Hepatocyte (in vitro differentiated cells): ENCODE data around the gene FGR.

Source experiments
- EZH2 ChIP-seq: fragments of 200-600 bp; sonication (generic); IDR thresholded peaks from 2 replicates; pipeline ENCODE4 v1.6.1; 2016; ENCODE audit warnings: antibody characterized with exemption, mild to moderate bottlenecking, borderline replicate concordance
- TF ChIP-seq, protein P1 (sequence below): fragments of 200-600 bp; sonication (generic); IDR thresholded peaks from 2 replicates; pipeline ENCODE4 v1.5.1; 2016; ENCODE audit warnings: antibody characterized with exemption, mild to moderate bottlenecking; ENCODE audit not compliant: poor library complexity

DNA sequence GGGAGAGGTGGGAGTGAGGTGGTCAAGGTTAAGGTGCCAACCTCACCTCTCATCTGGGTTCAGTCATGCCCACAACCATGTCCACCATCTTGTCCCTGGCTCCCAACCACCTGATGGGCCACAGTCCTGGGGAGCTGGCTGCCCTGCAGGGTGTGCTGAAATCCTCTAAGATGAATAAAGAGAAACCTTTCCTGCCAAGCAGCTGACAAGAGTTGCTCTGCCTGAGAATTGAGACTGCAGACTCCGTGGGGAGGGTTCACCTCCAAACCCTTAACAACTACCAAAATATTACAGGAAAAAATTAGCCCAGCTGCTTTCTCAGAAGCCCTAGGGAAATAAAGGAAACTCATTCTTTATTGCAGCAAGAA lies 15.2 kb upstream of the FGR start:
- TF ChIP-seq, protein P1, sequence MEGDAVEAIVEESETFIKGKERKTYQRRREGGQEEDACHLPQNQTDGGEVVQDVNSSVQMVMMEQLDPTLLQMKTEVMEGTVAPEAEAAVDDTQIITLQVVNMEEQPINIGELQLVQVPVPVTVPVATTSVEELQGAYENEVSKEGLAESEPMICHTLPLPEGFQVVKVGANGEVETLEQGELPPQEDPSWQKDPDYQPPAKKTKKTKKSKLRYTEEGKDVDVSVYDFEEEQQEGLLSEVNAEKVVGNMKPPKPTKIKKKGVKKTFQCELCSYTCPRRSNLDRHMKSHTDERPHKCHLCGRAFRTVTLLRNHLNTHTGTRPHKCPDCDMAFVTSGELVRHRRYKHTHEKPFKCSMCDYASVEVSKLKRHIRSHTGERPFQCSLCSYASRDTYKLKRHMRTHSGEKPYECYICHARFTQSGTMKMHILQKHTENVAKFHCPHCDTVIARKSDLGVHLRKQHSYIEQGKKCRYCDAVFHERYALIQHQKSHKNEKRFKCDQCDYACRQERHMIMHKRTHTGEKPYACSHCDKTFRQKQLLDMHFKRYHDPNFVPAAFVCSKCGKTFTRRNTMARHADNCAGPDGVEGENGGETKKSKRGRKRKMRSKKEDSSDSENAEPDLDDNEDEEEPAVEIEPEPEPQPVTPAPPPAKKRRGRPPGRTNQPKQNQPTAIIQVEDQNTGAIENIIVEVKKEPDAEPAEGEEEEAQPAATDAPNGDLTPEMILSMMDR = no peak
- TF ChIP-seq EZH2 = no peak
